OCI-LY3 (cell line): ENCODE measurements around the gene KXD1.

Source experiments
- H2AFZ ChIP-seq: fragments of 200-600, 300-600 bp; shearing (Covaris generic); 2 replicates; pipeline ENCODE4 v1.6.0; 2014; ENCODE audit warnings: antibody characterized with exemption, low read depth, low read length
- H3K27ac ChIP-seq: fragments of 200-600, 300-600 bp; sonication (generic); 2 replicates; pipeline ENCODE4 v1.5.1; 2014; ENCODE audit warnings: mild to moderate bottlenecking, low read length, moderate library complexity, mixed read lengths
- H3K27me3 ChIP-seq: fragments of 200-600, 300-600 bp; sonication (generic); 2 replicates; pipeline ENCODE4 v1.6.1; 2014; ENCODE audit warnings: low read depth, low read length, mixed read lengths
- H3K36me3 ChIP-seq: fragments of 200-600, 300-600 bp; sonication (generic); replicated peaks from 2 replicates; pipeline ENCODE3; 2014; ENCODE audit warnings: low read depth, low read length, mixed read lengths
- H3K4me1 ChIP-seq: fragments of 300-600, 200-600 bp; sonication (generic); 2 replicates; pipeline ENCODE4 v1.6.1; 2014; ENCODE audit warnings: low read length, mixed read lengths
- H3K4me2 ChIP-seq: fragments of 200-600, 300-600 bp; sonication (generic); 2 replicates; pipeline ENCODE4 v1.6.1; 2014; ENCODE audit warnings: low read length, mixed read lengths
- H3K4me3 ChIP-seq: fragments of 300-600, 200-600 bp; sonication (generic); 2 replicates; pipeline ENCODE4 v1.5.1; 2014; ENCODE audit warnings: antibody characterized with exemption, mild to moderate bottlenecking, low read length, moderate library complexity
- H3K79me2 ChIP-seq: fragments of 300-600, 200-600 bp; shearing (Covaris generic); 2 replicates; pipeline ENCODE4 v1.6.1; 2014; ENCODE audit warnings: mild to moderate bottlenecking, low read length, mixed read lengths
- H3K9ac ChIP-seq: fragments of 300-600, 200-600 bp; shearing (Covaris generic); 2 replicates; pipeline ENCODE4 v1.6.0; 2014; ENCODE audit warnings: mild to moderate bottlenecking, low read length, moderate library complexity
- H3K9me3 ChIP-seq: fragments of 200-600, 300-600 bp; shearing (Covaris generic); 2 replicates; pipeline ENCODE4 v1.6.1; 2014; ENCODE audit warnings: low read length, mixed read lengths; ENCODE audit not compliant: insufficient read depth
- H4K20me1 ChIP-seq: fragments of 200-600, 300-600 bp; sonication (generic); 2 replicates; pipeline ENCODE4 v1.6.1; 2016; ENCODE audit warnings: low read length, mixed read lengths; ENCODE audit not compliant: insufficient read depth
- EZH2phosphoT487 ChIP-seq: fragments of 200-600 bp; shearing (Covaris generic); IDR thresholded peaks from 2 replicates; pipeline ENCODE4 v1.6.1; 2018; ENCODE audit warnings: antibody characterized with exemption, mixed run types, low read depth
- TF ChIP-seq, protein P1 (sequence below): fragments of 200-600, 300-600 bp; sonication (generic); IDR thresholded peaks from 2 replicates; pipeline ENCODE4 v1.5.1; 2014; ENCODE audit warnings: antibody characterized with exemption, low read length, low read depth

The KXD1 gene

DNA sequence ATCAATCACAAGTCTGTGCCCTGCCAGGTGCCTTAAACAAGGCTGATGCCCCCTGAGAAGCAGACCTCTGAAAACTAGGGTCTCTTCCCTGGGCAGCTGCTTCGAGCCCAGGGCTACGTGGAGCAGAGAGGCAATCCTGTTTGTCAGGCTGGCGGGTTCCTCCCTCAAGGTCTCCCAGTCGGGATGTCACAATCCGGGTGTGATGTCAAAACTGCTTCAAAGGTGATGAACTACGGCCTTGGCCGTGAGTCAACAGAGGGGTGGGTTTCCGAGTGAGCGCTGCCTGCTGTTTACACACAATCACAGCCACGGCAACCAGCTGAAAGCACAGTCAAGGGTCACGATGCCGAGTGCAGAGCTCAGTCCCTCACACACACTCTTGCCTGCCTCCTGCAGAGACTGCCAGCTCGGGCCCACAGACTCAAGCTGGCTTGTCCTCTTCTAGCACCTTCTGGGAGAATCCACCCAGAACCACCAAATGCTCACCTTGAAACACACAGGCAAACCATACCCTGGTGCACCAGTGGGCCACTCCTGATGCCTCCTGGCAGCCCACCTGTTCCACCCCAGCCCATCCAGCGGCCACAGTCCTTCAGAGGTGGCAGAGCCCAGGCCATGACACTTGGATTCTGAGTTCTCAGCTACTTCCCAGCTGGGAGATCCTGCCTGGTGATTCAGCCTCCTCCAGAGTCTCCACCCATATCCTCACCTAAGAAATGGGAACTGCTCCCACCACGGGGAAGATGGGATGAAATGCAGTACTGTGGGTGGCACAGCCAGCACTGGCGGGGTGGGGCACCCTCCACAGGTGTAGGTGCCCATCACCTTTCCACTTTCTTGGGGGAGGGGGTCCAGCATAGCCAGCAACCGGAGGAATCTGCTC is 42.6 kb upstream of the KXD1 start:
- H3K9me3 ChIP-seq = no peaks in the 10 kb centered on the region
- no peak overlapping the region for H3K4me3 ChIP-seq
- H4K20me1 ChIP-seq = peaks cover 93% of the 10 kb centered on the region
- no peak overlapping the region for H3K4me2 ChIP-seq
- peaks cover 6% of the 10 kb centered on the region for H3K36me3 ChIP-seq
- peaks cover 5% of the 10 kb centered on the region for H3K4me1 ChIP-seq
- H2AFZ ChIP-seq = no peak overlapping the region
- no peak for TF ChIP-seq EZH2phosphoT487
- TF ChIP-seq, protein P1, sequence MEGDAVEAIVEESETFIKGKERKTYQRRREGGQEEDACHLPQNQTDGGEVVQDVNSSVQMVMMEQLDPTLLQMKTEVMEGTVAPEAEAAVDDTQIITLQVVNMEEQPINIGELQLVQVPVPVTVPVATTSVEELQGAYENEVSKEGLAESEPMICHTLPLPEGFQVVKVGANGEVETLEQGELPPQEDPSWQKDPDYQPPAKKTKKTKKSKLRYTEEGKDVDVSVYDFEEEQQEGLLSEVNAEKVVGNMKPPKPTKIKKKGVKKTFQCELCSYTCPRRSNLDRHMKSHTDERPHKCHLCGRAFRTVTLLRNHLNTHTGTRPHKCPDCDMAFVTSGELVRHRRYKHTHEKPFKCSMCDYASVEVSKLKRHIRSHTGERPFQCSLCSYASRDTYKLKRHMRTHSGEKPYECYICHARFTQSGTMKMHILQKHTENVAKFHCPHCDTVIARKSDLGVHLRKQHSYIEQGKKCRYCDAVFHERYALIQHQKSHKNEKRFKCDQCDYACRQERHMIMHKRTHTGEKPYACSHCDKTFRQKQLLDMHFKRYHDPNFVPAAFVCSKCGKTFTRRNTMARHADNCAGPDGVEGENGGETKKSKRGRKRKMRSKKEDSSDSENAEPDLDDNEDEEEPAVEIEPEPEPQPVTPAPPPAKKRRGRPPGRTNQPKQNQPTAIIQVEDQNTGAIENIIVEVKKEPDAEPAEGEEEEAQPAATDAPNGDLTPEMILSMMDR = no peak
- H3K9ac ChIP-seq = no peak overlapping the region
- H3K79me2 ChIP-seq = peaks cover 100% of the 10 kb centered on the region
- H3K27ac ChIP-seq = no peak overlapping the region
- no peaks in the 10 kb centered on the region for H3K27me3 ChIP-seq

GRCh38 chr19:18515959-18516358 is 41.7 kb upstream of the KXD1 start:
- H3K27ac ChIP-seq = no peak overlapping the region
- H3K36me3 ChIP-seq = peaks cover 6% of the 10 kb centered on the region
- H3K4me2 ChIP-seq = no peak overlapping the region
- H3K27me3 ChIP-seq = no peaks in the 10 kb centered on the region
- no peak for TF ChIP-seq EZH2phosphoT487
- TF ChIP-seq, protein P1 = no peak
- H3K9ac ChIP-seq = no peak overlapping the region
- no peak overlapping the region for H2AFZ ChIP-seq
- peaks cover 6% of the 10 kb centered on the region for H3K4me1 ChIP-seq
- H3K4me3 ChIP-seq = no peak overlapping the region
- peaks cover 100% of the 10 kb centered on the region for H3K79me2 ChIP-seq
- peaks cover 87% of the 10 kb centered on the region for H4K20me1 ChIP-seq
- no peaks in the 10 kb centered on the region for H3K9me3 ChIP-seq

DNA sequence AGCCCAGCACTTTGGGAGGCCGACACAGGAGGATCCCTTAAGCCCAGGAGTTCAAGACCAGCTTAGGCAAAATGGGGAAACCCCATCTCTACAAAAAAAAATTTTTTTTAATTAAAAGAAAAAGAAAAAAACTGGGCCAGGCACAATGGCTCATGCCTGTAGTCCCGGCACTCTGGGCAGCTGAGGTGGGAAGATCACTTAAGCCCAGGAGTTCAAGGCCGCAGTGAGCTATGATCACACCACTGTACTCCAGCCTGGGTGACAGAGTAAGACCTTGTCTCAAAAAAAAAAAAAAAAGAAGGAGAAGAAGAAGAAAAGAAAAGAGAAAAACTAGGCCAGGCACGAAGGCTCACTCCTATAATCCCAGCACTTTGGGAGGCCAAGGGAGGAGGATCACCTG is 40.1 kb upstream of the KXD1 start:
- Histone ChIP-seq H4K20me1 (peaks cover 74% of the 10 kb centered on the region), H3K4me3 (no peak overlapping the region), H3K4me2 (no peak overlapping the region), H3K79me2 (peaks cover 92% of the 10 kb centered on the region), H3K36me3 (peaks cover 6% of the 10 kb centered on the region), H3K27ac (no peak overlapping the region), H2AFZ (no peak overlapping the region), H3K27me3 (no peaks in the 10 kb centered on the region), H3K4me1 (peaks cover 7% of the 10 kb centered on the region), H3K9me3 (no peaks in the 10 kb centered on the region), H3K9ac (no peak overlapping the region)
- TF ChIP-seq, protein P1 = no peak

GRCh38 chr19:18518639-18519038 is 39.0 kb upstream of the KXD1 start:
- Histone ChIP-seq H3K27ac (no peak overlapping the region), H4K20me1 (peaks cover 64% of the 10 kb centered on the region), H3K4me3 (no peak overlapping the region), H3K27me3 (no peaks in the 10 kb centered on the region), H3K79me2 (peaks cover 82% of the 10 kb centered on the region), H3K9ac (no peak overlapping the region), H2AFZ (no peak overlapping the region), H3K4me1 (peaks cover 10% of the 10 kb centered on the region), H3K9me3 (no peaks in the 10 kb centered on the region), H3K36me3 (peaks cover 6% of the 10 kb centered on the region), H3K4me2 (no peak overlapping the region)
- no peak for TF ChIP-seq EZH2phosphoT487
